HL-60 (cell line): ENCODE measurements around the gene SDK1.

Experiments
- DNase-seq, 2 experiments: peaks; one replicate each; pipeline ENCODE4 v3.0.0-alpha.2; 2010 to 2020; ENCODE audit warnings: low read depth in 1 of 2, low spot score in 1 of 2
- H3K27ac ChIP-seq: fragments of 250-450 bp; sonication (Bioruptor Pico); replicated peaks from 2 replicates; pipeline ENCODE4 v1.5.1; 2020; ENCODE audit warnings: mild to moderate bottlenecking, moderate library complexity
- H3K27me3 ChIP-seq: fragments of 250-450 bp; sonication (Bioruptor Pico); 2 replicates; pipeline ENCODE4 v1.5.1; 2021; ENCODE audit warnings: mild to moderate bottlenecking, moderate library complexity; ENCODE audit not compliant: insufficient read depth, poor library complexity, severe bottlenecking
- H3K4me3 ChIP-seq: replicated peaks from 2 replicates; pipeline ENCODE4 v1.5.1; 2011; ENCODE audit warnings: mild to moderate bottlenecking, control low read depth, low read length; ENCODE audit not compliant: insufficient read depth
- CTCF ChIP-seq: IDR thresholded peaks from one replicate; pipeline ENCODE4 v1.5.1; 2011; ENCODE audit warnings: low read length, control low read depth, inconsistent platforms; ENCODE audit not compliant: insufficient read depth
- GABPA ChIP-seq: IDR thresholded peaks from 2 replicates; pipeline ENCODE4 v1.6.1; 2012; ENCODE audit warnings: low read depth
- POLR2AphosphoS5 ChIP-seq: IDR thresholded peaks from 2 replicates; pipeline ENCODE4 v1.6.1; 2012; ENCODE audit warnings: low read depth
- REST ChIP-seq: IDR thresholded peaks from 2 replicates; pipeline ENCODE4 v1.6.1; 2012; ENCODE audit warnings: low read depth; ENCODE audit not compliant: insufficient replicate concordance
- SPI1 ChIP-seq: IDR thresholded peaks from 2 replicates; pipeline ENCODE4 v1.6.1; 2012; ENCODE audit warnings: low read depth, mild to moderate bottlenecking, borderline replicate concordance

The SDK1 gene

GRCh38 chr7:4273566-4274230, 972.6 kb downstream of the SDK1 start:
- Histone ChIP-seq H3K4me3 (no peak overlapping the region), H3K27me3 (no peaks in the 10 kb centered on the region), H3K27ac (no peak overlapping the region)
- TF ChIP-seq POLR2AphosphoS5 (no peak), CTCF (no peak), REST (no peak), SPI1 (no peak), GABPA (no peak)
- DNase-seq: no peak

DNA sequence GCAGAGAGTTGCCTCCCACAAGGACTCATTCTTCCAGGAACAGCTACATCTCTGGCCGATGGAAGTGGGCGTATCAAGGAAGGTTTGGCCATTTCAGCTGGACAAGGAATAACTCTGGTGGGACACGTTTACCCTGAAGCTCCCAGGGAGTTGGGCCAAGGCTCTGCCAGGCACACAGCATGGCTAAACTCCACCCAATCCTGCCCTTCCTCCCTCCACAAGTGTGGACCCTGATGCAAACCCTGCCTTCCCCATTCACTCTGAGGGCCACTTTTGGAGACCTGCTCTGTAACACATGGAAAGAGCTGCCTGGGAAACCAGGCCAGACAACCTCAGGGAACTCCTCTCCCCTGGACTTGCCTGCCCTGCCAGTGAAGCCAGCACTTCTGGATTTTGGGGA, 973.2 kb downstream of the SDK1 start:
- Histone ChIP-seq H3K27me3 (no peaks in the 10 kb centered on the region), H3K27ac (no peak overlapping the region), H3K4me3 (no peak overlapping the region)
- DNase-seq: no peak
- TF ChIP-seq CTCF (no peak), POLR2AphosphoS5 (no peak), GABPA (no peak), SPI1 (no peak), REST (no peak)

DNA sequence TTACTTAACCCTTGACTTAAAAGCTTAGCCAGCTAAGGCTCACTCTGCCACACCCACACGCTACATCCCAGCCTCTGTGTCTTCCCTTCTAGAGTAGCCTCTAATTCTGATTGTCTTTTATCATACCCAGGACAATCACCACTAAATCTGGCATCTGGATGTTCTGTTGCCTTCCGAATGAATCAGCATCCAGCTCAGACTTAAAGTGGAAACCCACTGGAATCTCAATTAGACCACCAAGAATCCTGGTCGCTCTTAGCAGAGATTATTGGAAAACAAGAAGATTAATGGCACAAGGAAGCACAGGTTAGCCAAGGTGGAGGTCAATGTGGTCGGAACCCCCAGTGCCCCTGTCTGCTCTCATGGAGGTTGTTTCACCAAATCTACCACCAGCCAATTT, 976.9 kb downstream of the SDK1 start:
- H3K4me3 ChIP-seq: no peak overlapping the region
- no peak for TF ChIP-seq SPI1
- TF ChIP-seq POLR2AphosphoS5: no peak
- TF ChIP-seq CTCF: no peak
- no peak for TF ChIP-seq REST
- H3K27ac ChIP-seq: no peak overlapping the region

More for the DNA sequence above, 976.9 kb downstream of the SDK1 start:
- H3K27me3 ChIP-seq: no peaks in the 10 kb centered on the region
- DNase-seq: no peak
